ENCODE data around the gene SGF29.

- TF ChIP-seq PKNOX1 (IDR thresholded peaks at IDR 0.05) (no peak), ZNF232 (CRISPR knock-in tag; IDR thresholded peaks at IDR 0.05) (no peak)
These were observed 32.7 kb downstream of the SGF29 start for GRCh38 chr16:28586466-28586865.
